Keratinocyte (primary cell): ENCODE results near the gene ABHD2.

Source experiments
- CTCF ChIP-seq, 3 experiments: IDR thresholded peaks in 1 of 3; conservative IDR thresholded peaks in 1 of 3; optimal IDR thresholded peaks in 1 of 3; 2 replicates in 2 of 3; 3 replicates in 1 of 3; pipeline versions ENCODE3 to v1.5.1; 2011; ENCODE audit warnings: low read length in 3 of 3, mild to moderate bottlenecking in 3 of 3, moderate library complexity in 2 of 3, control low read depth in 1 of 3, inconsistent platforms in 1 of 3; ENCODE audit not compliant: insufficient read depth in 2 of 3; ENCODE audit errors: extremely low read depth in 1 of 3
- EZH2 ChIP-seq: IDR thresholded peaks from one replicate; pipeline ENCODE4 v1.6.1; 2012; ENCODE audit warnings: inconsistent platforms, mild to moderate bottlenecking, low read length, moderate library complexity

GRCh38 chr15:89075846-89076245 is 12.4 kb upstream of the ABHD2 start:
- TF ChIP-seq CTCF (optimal IDR thresholded peaks at IDR 0.05 in 1 of 3, IDR thresholded peaks at IDR 0.05 in 1 of 3, conservative IDR thresholded peaks at IDR 0.05 in 1 of 3; ENCODE audit: extremely low read depth in 1 of 3, insufficient read depth in 2 of 3, low read length in 3 of 3) (no peak), EZH2 (no peak)
